ENCODE data around the gene WDR18. TPM values are rescaled to one million over a fixed set of nuclear protein-coding genes. Genes with fewer than 3 reads are reported as not detected.
A peak's percentile ranks its signal among the peaks of the same experiment; 100 is the strongest.

Gene WDR18
- total and polyA plus RNA-seq, 2 of the 4 experiments (the other 2 are of a cell fraction) = 37.1 to 56.9 TPM

GRCh38 chr19:1017115-1017905, 33.2 kb downstream of the WDR18 start:
- dilution Hi-C loops (cut with HindIII; ENCODE audit: low sequenced_read_pairs, unreplicated experiment) = no loop called here
- TF ChIP-seq MXI1 (IDR thresholded peaks at IDR 0.05; ENCODE audit: borderline replicate concordance, low read depth, low read length) (no peak), RCOR1 (IDR thresholded peaks at IDR 0.05; ENCODE audit: insufficient replicate concordance, low read length) (no peak), RFX5 (IDR thresholded peaks at IDR 0.05; ENCODE audit: low read depth, low read length) (no peak), MAZ (IDR thresholded peaks at IDR 0.05; ENCODE audit: borderline replicate concordance, low read depth, low read length) (no peak), MAFK (IDR thresholded peaks at IDR 0.05; ENCODE audit: low read depth, low read length) (no peak), RAD21 (IDR thresholded peaks at IDR 0.05; ENCODE audit: low read length) (no peak), NFE2L2 (IDR thresholded peaks at IDR 0.05; ENCODE audit: low read depth, low read length) (no peak), CTCF (conservative IDR thresholded peaks at IDR 0.05; ENCODE audit: low read depth, low read length) (no peak), CHD1 (IDR thresholded peaks at IDR 0.05; ENCODE audit: low read depth, low read length) (no peak), SMC3 (IDR thresholded peaks at IDR 0.05; ENCODE audit: low read depth, low read length) (no peak), BHLHE40 (IDR thresholded peaks at IDR 0.05; ENCODE audit: low read depth, low read length) (no peak), CEBPB (IDR thresholded peaks at IDR 0.05; ENCODE audit: low read depth, low read length) (no peak), FOS (IDR thresholded peaks at IDR 0.05; ENCODE audit: low read depth, low read length) (no peak)
- TF ChIP-seq, protein P1, sequence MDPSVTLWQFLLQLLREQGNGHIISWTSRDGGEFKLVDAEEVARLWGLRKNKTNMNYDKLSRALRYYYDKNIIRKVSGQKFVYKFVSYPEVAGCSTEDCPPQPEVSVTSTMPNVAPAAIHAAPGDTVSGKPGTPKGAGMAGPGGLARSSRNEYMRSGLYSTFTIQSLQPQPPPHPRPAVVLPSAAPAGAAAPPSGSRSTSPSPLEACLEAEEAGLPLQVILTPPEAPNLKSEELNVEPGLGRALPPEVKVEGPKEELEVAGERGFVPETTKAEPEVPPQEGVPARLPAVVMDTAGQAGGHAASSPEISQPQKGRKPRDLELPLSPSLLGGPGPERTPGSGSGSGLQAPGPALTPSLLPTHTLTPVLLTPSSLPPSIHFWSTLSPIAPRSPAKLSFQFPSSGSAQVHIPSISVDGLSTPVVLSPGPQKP (IDR thresholded peaks at IDR 0.05; ENCODE audit: borderline replicate concordance, low read depth, low read length) = no peak

More at GRCh38 chr19:1017115-1017905, 33.2 kb downstream of the WDR18 start:
- Histone ChIP-seq H3K9ac (ENCODE audit: low read depth, low read length) (0 out of 2 replicates have a peak overlapping the region, but pooled peaks have one; percentile 4), H2AK5ac (ENCODE audit: low read depth, low read length) (peak overlapping the region; percentile 3; the same call in 1 of the 2 replicates), H3K56ac (ENCODE audit: extremely low read depth, insufficient read depth, low read length) (no peak overlapping the region), H4K91ac (ENCODE audit: insufficient read depth, low read depth, low read length) (no peak overlapping the region), H2BK15ac (ENCODE audit: low read depth, low read length) (no peak overlapping the region), H3K4me2 (ENCODE audit: low read depth, low read length) (peak overlapping the region; percentile 4), H3K23ac (ENCODE audit: low read depth, low read length) (peak overlapping the region; percentile 13; the same call in 1 of the 2 replicates), H2BK5ac (ENCODE audit: low read depth, low read length, poor library complexity, severe bottlenecking) (peak overlapping the region; percentile 53), H4K20me1 (ENCODE audit: insufficient read depth, low read length) (peaks cover 82% of the 10 kb centered on the region), H3K4ac (ENCODE audit: low read depth, low read length) (peak overlapping the region; percentile 32; the same call in 1 of the 2 replicates), H3K18ac (ENCODE audit: low read depth, low read length) (no peak overlapping the region), H3K27ac (ENCODE audit: insufficient read depth, low read length) (peak overlapping the region; percentile 12; the same call in 1 of the 2 replicates), H3K14ac (replicated peaks; ENCODE audit: low read depth, low read length) (0 out of 2 replicates have a peak overlapping the region, but pooled peaks have one; percentile 9), H4K8ac (ENCODE audit: low read depth in 2 of 2, low read length in 2 of 2) (no peak overlapping the region), H3K4me3 (ENCODE audit: insufficient read depth, low read depth, low read length) (no peak overlapping the region), H3K79me1 (ENCODE audit: low read depth in 1 of 2, low read length in 2 of 2) (peaks cover 0 to 66% of the 10 kb centered on the region in 2 experiments; a peak in 2 of 4 replicates), H2AK9ac (replicated peaks; ENCODE audit: low read depth, low read length, poor library complexity) (peak overlapping the region; percentile 66), H2AFZ (replicated peaks; ENCODE audit: low read length, poor library complexity) (no peak overlapping the region), H3K9me3 (ENCODE audit: control insufficient read depth, insufficient read depth, low read length) (no peaks in the 10 kb centered on the region), H3K36me3 (ENCODE audit: control insufficient read depth, insufficient read depth, low read length) (peaks cover 15% of the 10 kb centered on the region), H3K9me1 (ENCODE audit: insufficient read depth, low read length) (peaks cover 9% of the 10 kb centered on the region; the same call in 1 of the 2 replicates), H3K27me3 (ENCODE audit: control insufficient read depth, insufficient read depth, low read length) (no peaks in the 10 kb centered on the region), H3K4me1 (ENCODE audit: control insufficient read depth, insufficient read depth, low read length) (peaks cover 33% of the 10 kb centered on the region), H2BK20ac (ENCODE audit: low read depth, low read length) (no peak overlapping the region), H4K5ac (ENCODE audit: low read depth, low read length) (no peak overlapping the region), H2BK120ac (ENCODE audit: low read depth, low read length) (no peak overlapping the region)
- ChIA-PET POLR2A (ENCODE audit: unreplicated experiment) (no interaction called here), CTCF (no interaction called here)
- in situ Hi-C loops (cut with MboI; ENCODE audit: low sequenced_read_pairs) = no loop called here
- intact Hi-C loops (cut with micrococcal nuclease) = no loop called here
- 63% methylated on average over 12 of the region's 24 CpGs; no CpG with 5 or more reads in 1 of the 2 experiments for WGBS, 2 experiments (ENCODE audit: extremely low coverage in 2 of 2, insufficient read length in 1 of 2)
- no TSS peak for BruUV-seq (replicated peaks)
- no peak for DNase-seq
- no peak for ATAC-seq (ENCODE audit: low read depth)
